H1 (cell line): ENCODE data around the gene COIL.

Source experiments
- CTCF ChIP-seq, 3 experiments: IDR thresholded peaks; 1 replicate in 2 of 3; 2 replicates in 1 of 3; pipeline versions ENCODE4 v1.5.1 to v1.6.1; 2011; ENCODE audit warnings: low read length in 3 of 3, mild to moderate bottlenecking in 3 of 3, inconsistent platforms in 2 of 3, low read depth in 1 of 3, moderate library complexity in 1 of 3; ENCODE audit not compliant: insufficient read depth in 1 of 3; ENCODE audit errors: control extremely low read depth in 1 of 3
- POLR2AphosphoS5 ChIP-seq: IDR thresholded peaks from 2 replicates; pipeline ENCODE4 v1.6.1; 2011; ENCODE audit warnings: low read depth, low read length
- RNF2 ChIP-seq: fragments of 200-900, 300-1000 bp; sonication (generic); IDR thresholded peaks from 2 replicates; pipeline ENCODE4 v1.7.1; 2016; ENCODE audit warnings: borderline replicate concordance, low read depth, mild to moderate bottlenecking, antibody characterized with exemption, low read length; ENCODE audit not compliant: poor library complexity, severe bottlenecking; ENCODE audit errors: missing control alignments
- SRF ChIP-seq: IDR thresholded peaks from 2 replicates; pipeline ENCODE4 v1.6.1; 2011; ENCODE audit warnings: mild to moderate bottlenecking, low read depth, low read length, moderate library complexity

- no peak for TF ChIP-seq SRF
- TF ChIP-seq POLR2AphosphoS5: no peak
- TF ChIP-seq CTCF (IDR thresholded peaks at IDR 0.05; ENCODE audit: control extremely low read depth in 1 of 3, insufficient read depth in 1 of 3, low read depth in 1 of 3, low read length in 3 of 3): no peak
- no peak for TF ChIP-seq RNF2
Observed at GRCh38 chr17:56899403-56899802, 61.4 kb downstream of the COIL start.
